Loucy (cell line): ENCODE measurements around the gene STXBP4.
A peak's percentile ranks its signal among the peaks of the same experiment; 100 is the strongest.

Experiments used
- H2AFZ ChIP-seq: fragments of 200-600 bp; sonication (generic); 2 replicates; pipeline ENCODE4 v1.6.0; 2016; ENCODE audit warnings: antibody characterized with exemption, mild to moderate bottlenecking, low read length, moderate library complexity
- H3F3A ChIP-seq: fragments of 200-600 bp; 2 replicates; pipeline ENCODE4 v1.6.0; 2016; ENCODE audit warnings: antibody characterized with exemption, low read depth, mild to moderate bottlenecking
- H3K27me3 ChIP-seq: fragments of 200-600 bp; sonication (generic); 2 replicates; pipeline ENCODE4 v1.6.1; 2014; ENCODE audit warnings: low read length, mild to moderate bottlenecking; ENCODE audit not compliant: insufficient read depth, poor library complexity, severe bottlenecking
- H3K36me3 ChIP-seq: fragments of 200-600 bp; sonication (generic); 2 replicates; pipeline ENCODE4 v1.6.1; 2016; ENCODE audit warnings: low read length; ENCODE audit not compliant: insufficient read depth
- H3K4me1 ChIP-seq: fragments of 200-600 bp; sonication (generic); 2 replicates; pipeline ENCODE4 v1.5.1; 2014; ENCODE audit warnings: low read length, mild to moderate bottlenecking; ENCODE audit not compliant: insufficient read depth, poor library complexity, severe bottlenecking
- H3K4me2 ChIP-seq: fragments of 200-600 bp; sonication (generic); 2 replicates; pipeline ENCODE4 v1.6.0; 2014; ENCODE audit warnings: antibody characterized with exemption, low read length, low read depth, mild to moderate bottlenecking; ENCODE audit not compliant: poor library complexity, severe bottlenecking
- H3K4me3 ChIP-seq: fragments of 200-600 bp; sonication (generic); 2 replicates; pipeline ENCODE4 v1.5.1; 2014; ENCODE audit warnings: low read length, mild to moderate bottlenecking, mixed read lengths; ENCODE audit not compliant: poor library complexity, severe bottlenecking
- H3K79me2 ChIP-seq: fragments of 200-600 bp; sonication (generic); 2 replicates; pipeline ENCODE4 v1.6.1; 2014; ENCODE audit warnings: low read length; ENCODE audit not compliant: insufficient read depth
- H3K9ac ChIP-seq: fragments of 200-600 bp; sonication (generic); 2 replicates; pipeline ENCODE4 v1.6.0; 2014; ENCODE audit warnings: mild to moderate bottlenecking, low read depth, low read length, moderate library complexity; ENCODE audit not compliant: poor library complexity, severe bottlenecking
- H3K9me2 ChIP-seq: fragments of 200-600 bp; sonication (generic); replicated peaks from 2 replicates; pipeline ENCODE4 v1.6.1; 2016; ENCODE audit warnings: low read depth, low read length, mixed read lengths
- H3K9me3 ChIP-seq: fragments of 200-600 bp; sonication (generic); 2 replicates; pipeline ENCODE4 v1.6.1; 2014; ENCODE audit warnings: mild to moderate bottlenecking, antibody characterized with exemption, low read length, low read depth; ENCODE audit not compliant: insufficient read depth
- H4K20me1 ChIP-seq: fragments of 200-600 bp; sonication (generic); 2 replicates; pipeline ENCODE4 v1.6.0; 2014; ENCODE audit warnings: antibody characterized with exemption, low read length, mild to moderate bottlenecking; ENCODE audit not compliant: insufficient read depth, poor library complexity, severe bottlenecking
- CTCF ChIP-seq: fragments of 200-600 bp; sonication (generic); conservative IDR thresholded peaks from 2 replicates; pipeline ENCODE4 v1.5.1; 2014; ENCODE audit warnings: mild to moderate bottlenecking, antibody characterized with exemption, low read length
- EZH2phosphoT487 ChIP-seq: fragments of 200-600 bp; IDR thresholded peaks from 2 replicates; pipeline ENCODE4 v1.6.1; 2018; ENCODE audit warnings: antibody characterized with exemption, mild to moderate bottlenecking, moderate library complexity, borderline replicate concordance

Gene STXBP4

GRCh38 chr17:54945231-54945630, 23.3 kb upstream of the STXBP4 start:
- no peaks in the 10 kb centered on the region for H3K36me3 ChIP-seq
- TF ChIP-seq EZH2phosphoT487 (no peak), CTCF (no peak)
- H3K9ac ChIP-seq, result no peak overlapping the region
- H2AFZ ChIP-seq, result no peak overlapping the region
- H3K4me3 ChIP-seq, result peak overlapping the region; percentile 42
- H3K27me3 ChIP-seq, result no peaks in the 10 kb centered on the region
- peak overlapping the region; percentile 68 for H3K4me2 ChIP-seq
- no peaks in the 10 kb centered on the region for H3K9me2 ChIP-seq
- peaks cover 46% of the 10 kb centered on the region for H3K4me1 ChIP-seq
- no peaks in the 10 kb centered on the region for H3K9me3 ChIP-seq
- no peaks in the 10 kb centered on the region for H3F3A ChIP-seq
- H3K79me2 ChIP-seq, result no peaks in the 10 kb centered on the region
- no peaks in the 10 kb centered on the region for H4K20me1 ChIP-seq

GRCh38 chr17:54945671-54946070, 22.9 kb upstream of the STXBP4 start:
- no peak overlapping the region for H2AFZ ChIP-seq
- no peaks in the 10 kb centered on the region for H3K9me3 ChIP-seq
- no peak for TF ChIP-seq EZH2phosphoT487
- no peak for TF ChIP-seq CTCF
- H3K4me3 ChIP-seq, result peak overlapping the region; percentile 42
- no peaks in the 10 kb centered on the region for H3K27me3 ChIP-seq
- H3K4me1 ChIP-seq, result peaks cover 46% of the 10 kb centered on the region
- no peaks in the 10 kb centered on the region for H3K36me3 ChIP-seq
- peak overlapping the region; percentile 68 for H3K4me2 ChIP-seq
- H3K79me2 ChIP-seq, result no peaks in the 10 kb centered on the region
- no peaks in the 10 kb centered on the region for H3K9me2 ChIP-seq
- H3F3A ChIP-seq, result no peaks in the 10 kb centered on the region
- H3K9ac ChIP-seq, result no peak overlapping the region
- H4K20me1 ChIP-seq, result no peaks in the 10 kb centered on the region

- Histone ChIP-seq H3K9me3 (no peaks in the 10 kb centered on the region), H3K27me3 (no peaks in the 10 kb centered on the region), H3K36me3 (no peaks in the 10 kb centered on the region), H4K20me1 (no peaks in the 10 kb centered on the region), H3K9ac (no peak overlapping the region), H3K4me1 (peaks cover 46% of the 10 kb centered on the region), H2AFZ (0 out of 2 replicates have a peak overlapping the region, but pooled peaks have one; percentile 1), H3K79me2 (no peaks in the 10 kb centered on the region), H3K9me2 (no peaks in the 10 kb centered on the region), H3F3A (no peaks in the 10 kb centered on the region), H3K4me3 (no peak overlapping the region), H3K4me2 (peak overlapping the region; percentile 19)
- no peak for TF ChIP-seq CTCF
- no peak for TF ChIP-seq EZH2phosphoT487
These were observed 21.2 kb upstream of the STXBP4 start for GRCh38 chr17:54947396-54947795.
